Measurements from ENCODE around the gene PRKCA.

GRCh38 chr17:66687570-66688284, 385.3 kb downstream of the PRKCA start:
- TF ChIP-seq YY1 (IDR thresholded peaks at IDR 0.05; ENCODE audit: insufficient read depth, insufficient read length) (no peak), SUZ12 (IDR thresholded peaks at IDR 0.05; ENCODE audit: extremely low read depth, insufficient read depth, insufficient read length) (no peak), ZNF274 (IDR thresholded peaks at IDR 0.05; ENCODE audit: low read depth, low read length) (no peak)

All from NT2/D1 (cell line).